HEK293 (cell line): Measurements from ENCODE around the gene IVD.

Experiments
- CTCF ChIA-PET: fragments of 350-600 bp; formaldehyde crosslinking; extraction: SDS; loops from one replicate; lab custom pipeline; 2021; ENCODE audit warnings: antibody characterized with exemption; lab: Yijun Ruan, JAX
- POLR2A ChIA-PET: fragments of 300-600 bp; formaldehyde crosslinking; extraction: SDS; loops from one replicate; lab custom pipeline; 2020; ENCODE audit warnings: antibody characterized with exemption, inconsistent platforms; lab: Yijun Ruan, JAX
- H3K27ac ChIP-seq: fragments of 200-500 bp; sonication (Bioruptor generic); 2 replicates; pipeline ENCODE4 v1.5.1; 2014; ENCODE audit warnings: low read depth, low read length, control low read depth, inconsistent platforms; ENCODE audit errors: extremely low read depth
- H3K36me3 ChIP-seq, 2 experiments: fragments of 200-500 bp in 1 of 2; sonication (Bioruptor generic) in 1 of 2; 1 replicate in 1 of 2; 2 replicates in 1 of 2; pipeline ENCODE4 v1.5.1; 2014 to 2017; ENCODE audit warnings: inconsistent platforms in 2 of 2, low read length in 2 of 2; ENCODE audit not compliant: control insufficient read depth in 2 of 2, insufficient read depth in 1 of 2
- H3K4me1 ChIP-seq: fragments of 200-500 bp; sonication (Bioruptor generic); 2 replicates; pipeline ENCODE4 v1.5.1; 2014; ENCODE audit warnings: mild to moderate bottlenecking, low read length, inconsistent platforms; ENCODE audit not compliant: control insufficient read depth, insufficient read depth
- H3K4me3 ChIP-seq: 2 replicates; pipeline ENCODE4 v1.5.1; 2011; ENCODE audit warnings: low read depth, mild to moderate bottlenecking, control low read depth, low read length, moderate library complexity
- H3K9me3 ChIP-seq: fragments of 200-500 bp; sonication (Bioruptor generic); 2 replicates; pipeline ENCODE4 v1.5.1; 2014; ENCODE audit warnings: low read depth, low read length, inconsistent platforms; ENCODE audit not compliant: control insufficient read depth, insufficient read depth
- CTCF ChIP-seq: fragments of 450-650 bp; formaldehyde crosslinking; IDR thresholded peaks from 2 replicates; pipeline ENCODE4 v1.5.1; 2016; ENCODE audit warnings: missing biosample characterization, missing genetic modification characterization
- IKZF3 ChIP-seq: fragments of 450-650 bp; IDR thresholded peaks from 2 replicates; pipeline ENCODE4 v1.5.0; 2018; ENCODE audit warnings: missing biosample characterization, mild to moderate bottlenecking, missing genetic modification characterization, moderate library complexity
- KLF10 ChIP-seq: fragments of 450-650 bp; IDR thresholded peaks from 2 replicates; pipeline ENCODE4 v1.5.1; 2018; ENCODE audit warnings: missing biosample characterization, mild to moderate bottlenecking, missing genetic modification characterization
- KLF16 ChIP-seq: fragments of 450-650 bp; formaldehyde crosslinking; IDR thresholded peaks from 2 replicates; pipeline ENCODE4 v1.5.1; 2017; ENCODE audit warnings: missing biosample characterization, missing genetic modification characterization
- MYNN ChIP-seq: fragments of 450-650 bp; formaldehyde crosslinking; IDR thresholded peaks from 2 replicates; pipeline ENCODE4 v1.5.1; 2016; ENCODE audit warnings: missing biosample characterization, missing genetic modification characterization, borderline replicate concordance
- PATZ1 ChIP-seq: fragments of 450-650 bp; formaldehyde crosslinking; IDR thresholded peaks from 2 replicates; pipeline ENCODE4 v1.5.1; 2016; ENCODE audit warnings: missing biosample characterization, missing genetic modification characterization
- PRDM1 ChIP-seq: fragments of 450-650 bp; formaldehyde crosslinking; IDR thresholded peaks from 2 replicates; pipeline ENCODE4; 2016; ENCODE audit warnings: missing biosample characterization, missing genetic modification characterization
- REPIN1 ChIP-seq: fragments of 450-650 bp; formaldehyde crosslinking; IDR thresholded peaks from 2 replicates; pipeline ENCODE4 v1.5.1; 2017; ENCODE audit warnings: missing biosample characterization, missing genetic modification characterization, low read depth
- SP7 ChIP-seq: fragments of 450-650 bp; formaldehyde crosslinking; IDR thresholded peaks from 2 replicates; pipeline ENCODE4 v1.5.1; 2016; ENCODE audit warnings: missing biosample characterization, missing genetic modification characterization
- TCF7L2 ChIP-seq: IDR thresholded peaks from 2 replicates; pipeline ENCODE4 v1.6.1; 2011; ENCODE audit warnings: low read depth, mild to moderate bottlenecking, inconsistent platforms, low read length, moderate library complexity, borderline replicate concordance
- WT1 ChIP-seq: fragments of 450-650 bp; formaldehyde crosslinking; IDR thresholded peaks from 2 replicates; pipeline ENCODE4 v1.5.1; 2016; ENCODE audit warnings: missing biosample characterization, missing genetic modification characterization
- ZBTB17 ChIP-seq: fragments of 450-650 bp; formaldehyde crosslinking; IDR thresholded peaks from 2 replicates; pipeline ENCODE4 v1.5.1; 2016; ENCODE audit warnings: missing biosample characterization, missing genetic modification characterization
- ZBTB20 ChIP-seq: fragments of 450-650 bp; formaldehyde crosslinking; IDR thresholded peaks from 2 replicates; pipeline ENCODE4 v1.5.1; 2016; ENCODE audit warnings: missing biosample characterization, missing genetic modification characterization
- ZBTB26 ChIP-seq: fragments of 450-650 bp; formaldehyde crosslinking; optimal IDR thresholded peaks from 2 replicates; pipeline ENCODE3; 2016; ENCODE audit warnings: missing biosample characterization, mild to moderate bottlenecking, missing genetic modification characterization
- ZBTB44 ChIP-seq: fragments of 450-650 bp; IDR thresholded peaks from 2 replicates; pipeline ENCODE4 v1.5.1; 2018; ENCODE audit warnings: missing biosample characterization, mild to moderate bottlenecking, missing genetic modification characterization
- ZNF292 ChIP-seq: fragments of 450-650 bp; formaldehyde crosslinking; IDR thresholded peaks from 2 replicates; pipeline ENCODE4 v1.5.1; 2016; ENCODE audit warnings: low read depth, missing biosample characterization, missing genetic modification characterization, borderline replicate concordance
- ZNF335 ChIP-seq: fragments of 450-650 bp; formaldehyde crosslinking; conservative IDR thresholded peaks from 2 replicates; pipeline ENCODE4 v1.5.1; 2016; ENCODE audit warnings: missing biosample characterization, missing genetic modification characterization
- ZNF404 ChIP-seq: fragments of 450-650 bp; formaldehyde crosslinking; IDR thresholded peaks from 2 replicates; pipeline ENCODE4 v1.5.1; 2017; ENCODE audit warnings: missing biosample characterization, missing genetic modification characterization
- ZNF433 ChIP-seq: fragments of 450-650 bp; formaldehyde crosslinking; IDR thresholded peaks from 2 replicates; pipeline ENCODE4 v1.5.1; 2016; ENCODE audit warnings: missing biosample characterization, missing genetic modification characterization, low read depth
- ZNF529 ChIP-seq: fragments of 450-650 bp; formaldehyde crosslinking; IDR thresholded peaks from 2 replicates; pipeline ENCODE4 v1.5.1; 2017; ENCODE audit warnings: missing genetic modification characterization, missing biosample characterization; ENCODE audit not compliant: insufficient replicate concordance
- ZNF549 ChIP-seq: fragments of 450-650 bp; IDR thresholded peaks from 2 replicates; pipeline ENCODE4 v1.5.1; 2018; ENCODE audit warnings: missing biosample characterization, missing genetic modification characterization, mild to moderate bottlenecking, inconsistent platforms, moderate library complexity
- ZNF561 ChIP-seq: fragments of 450-650 bp; IDR thresholded peaks from 2 replicates; pipeline ENCODE4 v1.5.1; 2018; ENCODE audit warnings: missing biosample characterization, missing genetic modification characterization, borderline replicate concordance
- ZNF580 ChIP-seq: fragments of 450-650 bp; formaldehyde crosslinking; IDR thresholded peaks from 2 replicates; pipeline ENCODE4 v1.5.1; 2016; ENCODE audit warnings: missing biosample characterization, missing genetic modification characterization
- ZNF600 ChIP-seq: fragments of 450-650 bp; formaldehyde crosslinking; IDR thresholded peaks from 2 replicates; pipeline ENCODE4 v1.5.1; 2016; ENCODE audit warnings: missing biosample characterization, missing genetic modification characterization
- ZNF610 ChIP-seq: fragments of 450-650 bp; formaldehyde crosslinking; IDR thresholded peaks from 2 replicates; pipeline ENCODE4 v1.5.1; 2016; ENCODE audit warnings: missing biosample characterization, missing genetic modification characterization, borderline replicate concordance
- ZNF629 ChIP-seq: fragments of 450-650 bp; formaldehyde crosslinking; IDR thresholded peaks from 2 replicates; pipeline ENCODE4 v1.5.1; 2017; ENCODE audit warnings: missing biosample characterization, missing genetic modification characterization
- ZNF654 ChIP-seq: fragments of 450-650 bp; formaldehyde crosslinking; IDR thresholded peaks from 2 replicates; pipeline ENCODE4 v1.5.1; 2016; ENCODE audit warnings: low read depth, missing biosample characterization, missing genetic modification characterization
- ZNF658 ChIP-seq: fragments of 450-650 bp; formaldehyde crosslinking; IDR thresholded peaks from 2 replicates; pipeline ENCODE4; 2016; ENCODE audit warnings: missing biosample characterization, missing genetic modification characterization
- ZXDB ChIP-seq: fragments of 450-650 bp; formaldehyde crosslinking; IDR thresholded peaks from 2 replicates; pipeline ENCODE4 v1.5.1; 2016; ENCODE audit warnings: missing biosample characterization, missing genetic modification characterization

IVD gene

GRCh38 chr15:40421246-40422157, 15.9 kb downstream of the IVD start:
- Histone ChIP-seq H3K36me3 (peaks cover 0 to 14% of the 10 kb centered on the region in 2 experiments; a peak in 2 of 3 replicates), H3K9me3 (no peaks in the 10 kb centered on the region), H3K27ac (no peak overlapping the region), H3K4me3 (no peak overlapping the region), H3K4me1 (no peaks in the 10 kb centered on the region; the same call in 1 of the 2 replicates)
- POLR2A ChIA-PET: interaction anchor here (0.7 to 1.7 kb wide), 5 partner anchors 9 to 98 kb away, joined by 3 to 9 read pairs (median 6); partner anchors contain the start of genes INAFM2 and IVD
- CTCF ChIA-PET: interaction anchor here (0.5 to 2.8 kb wide), 18 partner anchors 9 to 200 kb away, joined by 3 to 11 read pairs (median 3); no protein-coding TSS in a partner anchor
- TF ChIP-seq ZNF629 (tag by site-specific recombination): peak; percentile 20; the same call in 1 of the 2 replicates
- TF ChIP-seq ZNF549 (tag by site-specific recombination): no peak
- no peak for TF ChIP-seq ZNF580
- peak; percentile 69 for TF ChIP-seq ZNF654 (tag by site-specific recombination)
- TF ChIP-seq ZBTB20 (tag by site-specific recombination): peak; percentile 74
- TF ChIP-seq SP7 (tag by site-specific recombination): 0 out of 2 replicates have a peak, but pooled peaks have one; percentile 15
- TF ChIP-seq IKZF3 (tag by site-specific recombination): no peak
- no peak for TF ChIP-seq KLF16
- peak; percentile 30; the same call in 1 of the 2 replicates for TF ChIP-seq ZNF600 (tag by site-specific recombination)
- TF ChIP-seq ZBTB26: peak; percentile 36
- peak; percentile 22; the same call in 1 of the 2 replicates for TF ChIP-seq PATZ1 (tag by site-specific recombination)
- TF ChIP-seq ZNF335 (tag by site-specific recombination): peak; percentile 57
- no peak for TF ChIP-seq ZNF433 (tag by site-specific recombination)
- no peak for TF ChIP-seq ZNF404 (tag by site-specific recombination)
- peak; percentile 58; the same call in 1 of the 2 replicates for TF ChIP-seq ZBTB44 (tag by site-specific recombination)
- TF ChIP-seq ZNF658 (tag by site-specific recombination): no peak
- no peak for TF ChIP-seq ZNF529 (tag by site-specific recombination)
- no peak for TF ChIP-seq WT1 (tag by site-specific recombination)
- TF ChIP-seq ZNF610 (tag by site-specific recombination): no peak
- TF ChIP-seq ZXDB (tag by site-specific recombination): no peak
- TF ChIP-seq ZBTB17 (tag by site-specific recombination): peak; percentile 89
- peak; percentile 72; the same call in 1 of the 2 replicates for TF ChIP-seq CTCF (tag by site-specific recombination)
- TF ChIP-seq PRDM1 (tag by site-specific recombination): no peak
- no peak for TF ChIP-seq REPIN1 (tag by site-specific recombination)
- no peak for TF ChIP-seq ZNF292 (tag by site-specific recombination)
- TF ChIP-seq ZNF561: 0 out of 2 replicates have a peak, but pooled peaks have one; percentile 54
- no peak for TF ChIP-seq TCF7L2
- TF ChIP-seq KLF10 (tag by site-specific recombination): 0 out of 2 replicates have a peak, but pooled peaks have one; percentile 44
- TF ChIP-seq MYNN (tag by site-specific recombination): no peak
